Measurements from ENCODE around the gene PLEKHA4. TPM values are rescaled to one million over a fixed set of nuclear protein-coding genes. Genes with fewer than 3 reads are reported as not detected.
A peak's percentile ranks its signal among the peaks of the same experiment; 100 is the strongest.

The PLEKHA4 gene
- total and polyA plus RNA-seq, 2 donors = 4.1 to 17.3 TPM

- Histone ChIP-seq H3K27ac (ENCODE audit: low read depth in 1 of 2, low read length in 1 of 2) (no peak overlapping the region), H3K9me3 (ENCODE audit: control insufficient read depth in 2 of 2, insufficient read depth in 1 of 2, low read length in 1 of 2) (peaks cover 0 to 1% of the 10 kb centered on the region in 2 donors), H3K4me1 (ENCODE audit: control insufficient read depth in 2 of 2, insufficient read depth in 2 of 2, low read length in 2 of 2) (peaks cover 2 to 7% of the 10 kb centered on the region in 2 donors), H3K36me3 (ENCODE audit: control insufficient read depth in 2 of 2, insufficient read depth in 2 of 2, low read length in 1 of 2) (no peaks in the 10 kb centered on the region), H3K4me3 (ENCODE audit: low read length in 2 of 2) (no peak overlapping the region), H3K27me3 (ENCODE audit: control insufficient read depth in 2 of 2, insufficient read depth in 1 of 2, low read length in 1 of 2) (peaks cover 0 to 3% of the 10 kb centered on the region in 2 donors)
- no peak for DNase-seq (ENCODE audit: low read depth in 6 of 9, low spot score in 9 of 9)
- 98% methylated on average over 4 of the region's 4 CpGs for WGBS
Measured at GRCh38 chr19:48830965-48831364, 37.5 kb downstream of the PLEKHA4 start.

GRCh38 chr19:48830088-48830487 lies 38.3 kb downstream of the PLEKHA4 start:
- H3K27ac ChIP-seq (ENCODE audit: low read depth in 1 of 2, low read length in 1 of 2) = no peak overlapping the region
- H3K27me3 ChIP-seq (ENCODE audit: control insufficient read depth in 2 of 2, insufficient read depth in 1 of 2, low read length in 1 of 2) = no peaks in the 10 kb centered on the region
- no peaks in the 10 kb centered on the region for H3K36me3 ChIP-seq (ENCODE audit: control insufficient read depth in 2 of 2, insufficient read depth in 2 of 2, low read length in 1 of 2)
- H3K4me3 ChIP-seq (ENCODE audit: low read length in 2 of 2) = no peak overlapping the region
- no peaks in the 10 kb centered on the region for H3K9me3 ChIP-seq (ENCODE audit: control insufficient read depth in 2 of 2, insufficient read depth in 1 of 2, low read length in 1 of 2)
- no peak for DNase-seq (ENCODE audit: low read depth in 6 of 9, low spot score in 9 of 9)
- H3K4me1 ChIP-seq (ENCODE audit: control insufficient read depth in 2 of 2, insufficient read depth in 2 of 2, low read length in 2 of 2) = no peaks in the 10 kb centered on the region
- WGBS = 97% methylated on average over 9 of the region's 9 CpGs

- no peak for DNase-seq (ENCODE audit: low read depth in 6 of 9, low spot score in 9 of 9)
- H3K9me3 ChIP-seq (ENCODE audit: control insufficient read depth in 2 of 2, insufficient read depth in 1 of 2, low read length in 1 of 2) = no peaks in the 10 kb centered on the region
- no peak overlapping the region for H3K4me3 ChIP-seq (ENCODE audit: low read length in 2 of 2)
- H3K36me3 ChIP-seq (ENCODE audit: control insufficient read depth in 2 of 2, insufficient read depth in 2 of 2, low read length in 1 of 2) = no peaks in the 10 kb centered on the region
- 95% methylated on average over 8 of the region's 8 CpGs for WGBS
- H3K27me3 ChIP-seq (ENCODE audit: control insufficient read depth in 2 of 2, insufficient read depth in 1 of 2, low read length in 1 of 2) = no peaks in the 10 kb centered on the region
- H3K4me1 ChIP-seq (ENCODE audit: control insufficient read depth in 2 of 2, insufficient read depth in 2 of 2, low read length in 2 of 2) = no peaks in the 10 kb centered on the region
- no peak overlapping the region for H3K27ac ChIP-seq (ENCODE audit: low read depth in 1 of 2, low read length in 1 of 2)
Measured at GRCh38 chr19:48826606-48827020, 41.8 kb downstream of the PLEKHA4 start.

- WGBS = 100% methylated on average over 2 of the region's 2 CpGs
- DNase-seq (ENCODE audit: low read depth in 6 of 9, low spot score in 9 of 9) = no peak
- Histone ChIP-seq H3K4me3 (ENCODE audit: low read length in 2 of 2) (no peak overlapping the region), H3K27ac (ENCODE audit: low read depth in 1 of 2, low read length in 1 of 2) (no peak overlapping the region), H3K9me3 (ENCODE audit: control insufficient read depth in 2 of 2, insufficient read depth in 1 of 2, low read length in 1 of 2) (no peaks in the 10 kb centered on the region), H3K27me3 (ENCODE audit: control insufficient read depth in 2 of 2, insufficient read depth in 1 of 2, low read length in 1 of 2) (no peaks in the 10 kb centered on the region), H3K36me3 (ENCODE audit: control insufficient read depth in 2 of 2, insufficient read depth in 2 of 2, low read length in 1 of 2) (no peaks in the 10 kb centered on the region), H3K4me1 (ENCODE audit: control insufficient read depth in 2 of 2, insufficient read depth in 2 of 2, low read length in 2 of 2) (peaks cover 0 to 4% of the 10 kb centered on the region in 2 donors)
Measured at GRCh38 chr19:48822514-48822913, 45.9 kb downstream of the PLEKHA4 start.

GRCh38 chr19:48821633-48822032 lies 46.8 kb downstream of the PLEKHA4 start:
- 75% methylated on average over 5 of the region's 5 CpGs for WGBS
- Histone ChIP-seq H3K36me3 (ENCODE audit: control insufficient read depth in 2 of 2, insufficient read depth in 2 of 2, low read length in 1 of 2) (no peaks in the 10 kb centered on the region), H3K4me3 (ENCODE audit: low read length in 2 of 2) (no peak overlapping the region), H3K27me3 (ENCODE audit: control insufficient read depth in 2 of 2, insufficient read depth in 1 of 2, low read length in 1 of 2) (no peaks in the 10 kb centered on the region), H3K9me3 (ENCODE audit: control insufficient read depth in 2 of 2, insufficient read depth in 1 of 2, low read length in 1 of 2) (no peaks in the 10 kb centered on the region), H3K4me1 (ENCODE audit: control insufficient read depth in 2 of 2, insufficient read depth in 2 of 2, low read length in 2 of 2) (peaks cover 0 to 4% of the 10 kb centered on the region in 2 donors), H3K27ac (ENCODE audit: low read depth in 1 of 2, low read length in 1 of 2) (no peak overlapping the region)
- DNase-seq (ENCODE audit: low read depth in 6 of 9, low spot score in 9 of 9) = no peak

GRCh38 chr19:48819366-48819816 lies 49.0 kb downstream of the PLEKHA4 start:
- H3K27ac ChIP-seq (ENCODE audit: low read depth in 1 of 2, low read length in 1 of 2) = no peak overlapping the region
- H3K36me3 ChIP-seq (ENCODE audit: control insufficient read depth in 2 of 2, insufficient read depth in 2 of 2, low read length in 1 of 2) = no peaks in the 10 kb centered on the region
- no peaks in the 10 kb centered on the region for H3K27me3 ChIP-seq (ENCODE audit: control insufficient read depth in 2 of 2, insufficient read depth in 1 of 2, low read length in 1 of 2)
- DNase-seq (ENCODE audit: low read depth in 6 of 9, low spot score in 9 of 9) = no peak
- 90% methylated on average over 4 of the region's 4 CpGs for WGBS
- no peak overlapping the region for H3K4me3 ChIP-seq (ENCODE audit: low read length in 2 of 2)
- H3K4me1 ChIP-seq (ENCODE audit: control insufficient read depth in 2 of 2, insufficient read depth in 2 of 2, low read length in 2 of 2) = peaks cover 0 to 9% of the 10 kb centered on the region in 2 donors
- no peaks in the 10 kb centered on the region for H3K9me3 ChIP-seq (ENCODE audit: control insufficient read depth in 2 of 2, insufficient read depth in 1 of 2, low read length in 1 of 2)

- peaks cover 0 to 2% of the 10 kb centered on the region in 2 donors for H3K27me3 ChIP-seq (ENCODE audit: control insufficient read depth in 2 of 2, insufficient read depth in 1 of 2, low read length in 1 of 2)
- no peaks in the 10 kb centered on the region for H3K9me3 ChIP-seq (ENCODE audit: control insufficient read depth in 2 of 2, insufficient read depth in 1 of 2, low read length in 1 of 2)
- peaks cover 0 to 9% of the 10 kb centered on the region in 2 donors for H3K4me1 ChIP-seq (ENCODE audit: control insufficient read depth in 2 of 2, insufficient read depth in 2 of 2, low read length in 2 of 2)
- DNase-seq (ENCODE audit: low read depth in 6 of 9, low spot score in 9 of 9) = no peak
- no peak overlapping the region for H3K27ac ChIP-seq (ENCODE audit: low read depth in 1 of 2, low read length in 1 of 2)
- WGBS = 85% methylated on average over 9 of the region's 9 CpGs
- H3K4me3 ChIP-seq (ENCODE audit: low read length in 2 of 2) = no peak overlapping the region
- H3K36me3 ChIP-seq (ENCODE audit: control insufficient read depth in 2 of 2, insufficient read depth in 2 of 2, low read length in 1 of 2) = no peaks in the 10 kb centered on the region
Measured at GRCh38 chr19:48818234-48818820, 50.1 kb downstream of the PLEKHA4 start.

GRCh38 chr19:48817585-48818124 lies 50.8 kb downstream of the PLEKHA4 start:
- H3K36me3 ChIP-seq (ENCODE audit: control insufficient read depth in 2 of 2, insufficient read depth in 2 of 2, low read length in 1 of 2) = no peaks in the 10 kb centered on the region
- DNase-seq (ENCODE audit: low read depth in 6 of 9, low spot score in 9 of 9) = no peak
- H3K27me3 ChIP-seq (ENCODE audit: control insufficient read depth in 2 of 2, insufficient read depth in 1 of 2, low read length in 1 of 2) = peaks cover 0 to 4% of the 10 kb centered on the region in 2 donors
- peaks cover 0 to 10% of the 10 kb centered on the region in 2 donors for H3K4me1 ChIP-seq (ENCODE audit: control insufficient read depth in 2 of 2, insufficient read depth in 2 of 2, low read length in 2 of 2)
- H3K9me3 ChIP-seq (ENCODE audit: control insufficient read depth in 2 of 2, insufficient read depth in 1 of 2, low read length in 1 of 2) = no peaks in the 10 kb centered on the region
- H3K27ac ChIP-seq (ENCODE audit: low read depth in 1 of 2, low read length in 1 of 2) = no peak overlapping the region
- H3K4me3 ChIP-seq (ENCODE audit: low read length in 2 of 2) = no peak overlapping the region
- 95% methylated on average over 5 of the region's 5 CpGs for WGBS

- DNase-seq (ENCODE audit: low read depth in 6 of 9, low spot score in 9 of 9) = peak in 1 of 9 donors; percentile 26
- H3K27ac ChIP-seq (ENCODE audit: low read depth in 1 of 2, low read length in 1 of 2) = peak overlapping the region; percentile 53 to 60
- H3K4me1 ChIP-seq (ENCODE audit: control insufficient read depth in 2 of 2, insufficient read depth in 2 of 2, low read length in 2 of 2) = peaks cover 0 to 25% of the 10 kb centered on the region in 2 donors
Measured at GRCh38 chr19:48815870-48816501, 52.4 kb downstream of the PLEKHA4 start.

More at GRCh38 chr19:48815870-48816501, 52.4 kb downstream of the PLEKHA4 start:
- Histone ChIP-seq H3K4me3 (ENCODE audit: low read length in 2 of 2) (no peak overlapping the region), H3K36me3 (ENCODE audit: control insufficient read depth in 2 of 2, insufficient read depth in 2 of 2, low read length in 1 of 2) (no peaks in the 10 kb centered on the region), H3K9me3 (ENCODE audit: control insufficient read depth in 2 of 2, insufficient read depth in 1 of 2, low read length in 1 of 2) (no peaks in the 10 kb centered on the region), H3K27me3 (ENCODE audit: control insufficient read depth in 2 of 2, insufficient read depth in 1 of 2, low read length in 1 of 2) (peaks cover 0 to 14% of the 10 kb centered on the region in 2 donors)
- WGBS = 71% methylated on average over 14 of the region's 14 CpGs
